PC-3 (cell line): Measurements from ENCODE around the gene HOXC12. TPM values are rescaled to one million over a fixed set of nuclear protein-coding genes. Genes with fewer than 3 reads are reported as not detected.

Experiments used
- ATAC-seq: fragments of 200-7000 bp; cut with Tn5 transposase; 2 replicates; pipeline ENCODE4 v1.9.1; 2020; ENCODE audit warnings: mild to moderate bottlenecking, moderate library complexity
- BruUV-seq: library from RNA; stranded (reverse); fragments of 400-500 nt; replicated peaks from 2 replicates; lab custom pipeline; 2021; lab: Mats Ljungman, UMichigan
- CTCF ChIA-PET: fragments of 300-600 bp; sonication (Branson Sonifier 250); formaldehyde crosslinking; loops from one replicate; lab custom pipeline; 2022; ENCODE audit warnings: antibody characterized with exemption; lab: Charles Lee
- POLR2A ChIA-PET: fragments of 300-600 bp; sonication (Branson Sonifier 250); formaldehyde crosslinking; loops from one replicate; lab custom pipeline; 2022; ENCODE audit warnings: antibody characterized with exemption; ENCODE audit not compliant: unreplicated experiment; lab: Charles Lee
- DNase-seq: peaks from one replicate; pipeline ENCODE4 v3.0.0-alpha.2; 2015
- H2AFZ ChIP-seq: fragments of 300-600 bp; sonication (generic); 2 replicates; pipeline ENCODE4 v1.6.0; 2016; ENCODE audit warnings: antibody characterized with exemption, low read length
- H3F3A ChIP-seq: fragments of 300-600 bp; sonication (generic); one replicate; pipeline ENCODE4 v1.6.0; 2017; ENCODE audit warnings: antibody characterized with exemption, low read length, control low read depth, mild to moderate bottlenecking; ENCODE audit not compliant: unreplicated experiment
- H3K27ac ChIP-seq: fragments of 300-600 bp; sonication (generic); 2 replicates; pipeline ENCODE4 v1.5.1; 2016; ENCODE audit warnings: mild to moderate bottlenecking, low read length
- H3K27me3 ChIP-seq: fragments of 300-600 bp; sonication (generic); 2 replicates; pipeline ENCODE4 v1.6.1; 2016; ENCODE audit warnings: low read length, mixed read lengths
- H3K36me3 ChIP-seq: fragments of 300-600 bp; sonication (generic); 2 replicates; pipeline ENCODE4 v1.6.1; 2016; ENCODE audit warnings: low read depth, mixed run types, low read length, mixed read lengths
- H3K4me1 ChIP-seq: fragments of 300-600 bp; sonication (generic); 2 replicates; pipeline ENCODE4 v1.5.1; 2016; ENCODE audit warnings: low read length; ENCODE audit not compliant: insufficient read depth
- H3K4me2 ChIP-seq: fragments of 300-600 bp; sonication (generic); 2 replicates; pipeline ENCODE4 v1.6.0; 2016; ENCODE audit warnings: low read length
- H3K4me3 ChIP-seq: fragments of 300-600 bp; sonication (generic); 2 replicates; pipeline ENCODE4 v1.5.1; 2016; ENCODE audit warnings: mild to moderate bottlenecking, low read length, mixed read lengths
- H3K79me2 ChIP-seq: fragments of 300-600 bp; sonication (generic); 2 replicates; pipeline ENCODE4 v1.6.1; 2017; ENCODE audit warnings: low read length, mixed read lengths
- H3K9ac ChIP-seq: fragments of 300-600 bp; sonication (generic); 2 replicates; pipeline ENCODE4 v1.6.0; 2016; ENCODE audit warnings: mild to moderate bottlenecking, low read length
- H3K9me2 ChIP-seq: fragments of 300-600 bp; sonication (generic); replicated peaks from 2 replicates; pipeline ENCODE4 v1.6.1; 2016; ENCODE audit warnings: mixed run types, low read length, mixed read lengths
- H3K9me3 ChIP-seq: fragments of 300-600 bp; sonication (generic); 2 replicates; pipeline ENCODE4 v1.6.1; 2016; ENCODE audit warnings: low read length, mixed read lengths
- H4K20me1 ChIP-seq: fragments of 300-600 bp; sonication (generic); 2 replicates; pipeline ENCODE4 v1.6.1; 2016; ENCODE audit warnings: low read length, mixed read lengths
- EZH2 ChIP-seq: fragments of 300-600 bp; sonication (generic); IDR thresholded peaks from one replicate; pipeline ENCODE4 v1.6.1; 2017; ENCODE audit warnings: antibody characterized with exemption, mild to moderate bottlenecking, low read length; ENCODE audit not compliant: unreplicated experiment
- EZH2phosphoT487 ChIP-seq: fragments of 300-600 bp; sonication (generic); IDR thresholded peaks from 2 replicates; pipeline ENCODE4 v1.6.1; 2018; ENCODE audit warnings: mild to moderate bottlenecking, antibody characterized with exemption, low read length, borderline replicate concordance
- intact Hi-C: fragments of 100-400 bp; cut with micrococcal nuclease; formaldehyde crosslinking; loops from 2 replicates; pipeline ENCODE4 v1.9.0; 2023
- total RNA-seq: library from RNA; depleted of rRNA; stranded (reverse); fragments of >200 nt; gene quantifications from 2 replicates; pipeline ENCODE4 v1.2.3, GENCODE V29; 2014
- TF ChIP-seq, protein P1 (sequence below): fragments of 300-600 bp; sonication (generic); conservative IDR thresholded peaks from 2 replicates; pipeline ENCODE4 v1.5.1; 2017; ENCODE audit warnings: antibody characterized with exemption, low read depth, mild to moderate bottlenecking, low read length

The HOXC12 gene
- total RNA-seq, 1 experiment from 2014 or later: 0.33 TPM

- H3K27ac ChIP-seq: no peak overlapping the region
- H3K4me1 ChIP-seq: no peaks in the 10 kb centered on the region
- H3K9me3 ChIP-seq: no peaks in the 10 kb centered on the region
- intact Hi-C loops: no loop called here
- peaks cover 19% of the 10 kb centered on the region for H3K27me3 ChIP-seq
- no peaks in the 10 kb centered on the region for H3K9me2 ChIP-seq
- DNase-seq (no peak), ATAC-seq (no peak)
- no peaks in the 10 kb centered on the region for H4K20me1 ChIP-seq
- H3K36me3 ChIP-seq: no peaks in the 10 kb centered on the region
- no peaks in the 10 kb centered on the region for H3F3A ChIP-seq
- H3K4me2 ChIP-seq: no peak overlapping the region
- BruUV-seq: no TSS peak
- no peak overlapping the region for H3K9ac ChIP-seq
- H3K4me3 ChIP-seq: no peak overlapping the region
- ChIA-PET POLR2A (no interaction called here), CTCF (no interaction called here)
- H3K79me2 ChIP-seq: no peaks in the 10 kb centered on the region
- no peak for TF ChIP-seq EZH2
- TF ChIP-seq, protein P1, sequence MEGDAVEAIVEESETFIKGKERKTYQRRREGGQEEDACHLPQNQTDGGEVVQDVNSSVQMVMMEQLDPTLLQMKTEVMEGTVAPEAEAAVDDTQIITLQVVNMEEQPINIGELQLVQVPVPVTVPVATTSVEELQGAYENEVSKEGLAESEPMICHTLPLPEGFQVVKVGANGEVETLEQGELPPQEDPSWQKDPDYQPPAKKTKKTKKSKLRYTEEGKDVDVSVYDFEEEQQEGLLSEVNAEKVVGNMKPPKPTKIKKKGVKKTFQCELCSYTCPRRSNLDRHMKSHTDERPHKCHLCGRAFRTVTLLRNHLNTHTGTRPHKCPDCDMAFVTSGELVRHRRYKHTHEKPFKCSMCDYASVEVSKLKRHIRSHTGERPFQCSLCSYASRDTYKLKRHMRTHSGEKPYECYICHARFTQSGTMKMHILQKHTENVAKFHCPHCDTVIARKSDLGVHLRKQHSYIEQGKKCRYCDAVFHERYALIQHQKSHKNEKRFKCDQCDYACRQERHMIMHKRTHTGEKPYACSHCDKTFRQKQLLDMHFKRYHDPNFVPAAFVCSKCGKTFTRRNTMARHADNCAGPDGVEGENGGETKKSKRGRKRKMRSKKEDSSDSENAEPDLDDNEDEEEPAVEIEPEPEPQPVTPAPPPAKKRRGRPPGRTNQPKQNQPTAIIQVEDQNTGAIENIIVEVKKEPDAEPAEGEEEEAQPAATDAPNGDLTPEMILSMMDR: no peak
- TF ChIP-seq EZH2phosphoT487: no peak
- no peak overlapping the region for H2AFZ ChIP-seq
Observed at GRCh38 chr12:53930591-53931255, 24.0 kb upstream of the HOXC12 start.

- Histone ChIP-seq H4K20me1 (no peaks in the 10 kb centered on the region), H3K4me1 (no peaks in the 10 kb centered on the region), H3K4me3 (no peak overlapping the region), H2AFZ (no peak overlapping the region), H3K36me3 (no peaks in the 10 kb centered on the region), H3K27me3 (peaks cover 19% of the 10 kb centered on the region), H3K9me3 (no peaks in the 10 kb centered on the region), H3K4me2 (no peak overlapping the region), H3K27ac (no peak overlapping the region), H3F3A (no peaks in the 10 kb centered on the region), H3K9me2 (no peaks in the 10 kb centered on the region), H3K9ac (no peak overlapping the region), H3K79me2 (no peaks in the 10 kb centered on the region)
- TF ChIP-seq, protein P1: no peak
- TF ChIP-seq EZH2phosphoT487: no peak
- no peak for TF ChIP-seq EZH2
- ChIA-PET CTCF (no interaction called here), POLR2A (no interaction called here)
- intact Hi-C loops: no loop called here
- ATAC-seq (no peak), DNase-seq (no peak)
- no TSS peak for BruUV-seq
Observed at GRCh38 chr12:53931844-53932581, 22.7 kb upstream of the HOXC12 start.

DNA sequence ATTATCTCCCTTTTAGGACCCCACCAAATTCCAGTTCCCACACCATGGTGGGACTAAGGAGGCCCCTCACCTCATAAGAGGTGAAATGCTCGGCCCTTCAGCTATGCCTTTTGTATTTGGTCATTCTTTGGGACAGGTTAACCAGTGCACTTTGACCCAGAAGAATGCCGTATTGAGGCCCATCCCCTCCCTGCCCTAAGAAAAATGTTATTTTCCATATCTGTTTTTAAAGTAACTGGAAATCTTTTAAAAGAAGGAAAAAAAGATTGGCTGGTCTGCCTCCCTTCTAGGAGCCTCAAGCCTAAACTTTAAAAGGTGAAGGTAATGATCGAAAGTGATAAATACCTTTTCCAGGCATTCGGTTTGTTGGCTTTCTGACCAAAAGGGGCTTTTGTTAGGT lies 21.8 kb upstream of the HOXC12 start:
- no peak overlapping the region for H3K27ac ChIP-seq
- 0 out of 2 replicates have a peak, but pooled peaks cover under 1% of the 10 kb centered on the region for H3K4me1 ChIP-seq
- TF ChIP-seq, protein P1: no peak
- no peak for TF ChIP-seq EZH2
- TF ChIP-seq EZH2phosphoT487: no peak
- no peak overlapping the region for H3K4me3 ChIP-seq
- H2AFZ ChIP-seq: no peak overlapping the region
- H3K9ac ChIP-seq: no peak overlapping the region
- H3K36me3 ChIP-seq: no peaks in the 10 kb centered on the region
- H3K27me3 ChIP-seq: peaks cover 19% of the 10 kb centered on the region
- H3K9me2 ChIP-seq: no peaks in the 10 kb centered on the region
- no peaks in the 10 kb centered on the region for H3F3A ChIP-seq
- no peaks in the 10 kb centered on the region for H4K20me1 ChIP-seq
- no peaks in the 10 kb centered on the region for H3K79me2 ChIP-seq
- ATAC-seq (no peak), DNase-seq (no peak)
- intact Hi-C loops: no loop called here
- H3K4me2 ChIP-seq: no peak overlapping the region
- ChIA-PET CTCF (no interaction called here), POLR2A (interaction anchor here (0.6 kb wide), 1 partner anchor 33 kb away, joined by 6 read pairs; no protein-coding TSS in a partner anchor)
- H3K9me3 ChIP-seq: no peaks in the 10 kb centered on the region
- BruUV-seq: no TSS peak
